Neural cell (in vitro differentiated cells): ENCODE results near the gene SMG1.
"Not testable (repeated sequence)": the region's sequence is repeated elsewhere in the genome, so short reads cannot be mapped to it uniquely, and the experiment has no call there.

Experiments
- EP300 ChIP-seq: fragments of 450-650 bp; conservative IDR thresholded peaks from 2 replicates; pipeline ENCODE4 v1.6.1; 2014; ENCODE audit warnings: antibody characterized with exemption, mild to moderate bottlenecking, moderate library complexity; ENCODE audit not compliant: poor library complexity, severe bottlenecking
- TF ChIP-seq, protein P1 (sequence below): fragments of 450-650 bp; IDR thresholded peaks from 2 replicates; pipeline ENCODE4 v1.5.1; 2014; ENCODE audit warnings: antibody characterized with exemption, mild to moderate bottlenecking, moderate library complexity; ENCODE audit not compliant: poor library complexity, severe bottlenecking
- TF ChIP-seq, protein P2 (sequence below): IDR thresholded peaks from 2 replicates; pipeline ENCODE4 v1.6.1; 2012; ENCODE audit warnings: borderline replicate concordance

DNA sequence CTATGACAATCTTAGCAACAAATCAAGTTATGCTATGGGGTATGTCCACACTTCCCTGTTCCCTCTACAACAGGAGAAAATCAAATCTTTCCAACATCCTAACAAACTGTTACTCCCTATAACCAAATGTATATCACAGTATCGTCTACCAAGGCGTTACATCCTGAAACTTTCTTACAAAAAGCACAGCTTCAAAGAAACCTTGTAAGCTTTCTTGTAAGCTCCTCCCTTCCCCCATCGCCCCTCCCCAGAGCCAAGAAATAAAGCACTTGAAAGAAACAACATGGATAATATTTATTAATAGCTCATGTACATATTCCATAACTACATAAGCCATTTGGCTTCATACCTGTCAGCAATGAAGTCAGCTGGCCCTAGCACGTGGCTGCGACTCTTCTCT, 2.3 kb downstream of the SMG1 start:
- TF ChIP-seq, protein P1, sequence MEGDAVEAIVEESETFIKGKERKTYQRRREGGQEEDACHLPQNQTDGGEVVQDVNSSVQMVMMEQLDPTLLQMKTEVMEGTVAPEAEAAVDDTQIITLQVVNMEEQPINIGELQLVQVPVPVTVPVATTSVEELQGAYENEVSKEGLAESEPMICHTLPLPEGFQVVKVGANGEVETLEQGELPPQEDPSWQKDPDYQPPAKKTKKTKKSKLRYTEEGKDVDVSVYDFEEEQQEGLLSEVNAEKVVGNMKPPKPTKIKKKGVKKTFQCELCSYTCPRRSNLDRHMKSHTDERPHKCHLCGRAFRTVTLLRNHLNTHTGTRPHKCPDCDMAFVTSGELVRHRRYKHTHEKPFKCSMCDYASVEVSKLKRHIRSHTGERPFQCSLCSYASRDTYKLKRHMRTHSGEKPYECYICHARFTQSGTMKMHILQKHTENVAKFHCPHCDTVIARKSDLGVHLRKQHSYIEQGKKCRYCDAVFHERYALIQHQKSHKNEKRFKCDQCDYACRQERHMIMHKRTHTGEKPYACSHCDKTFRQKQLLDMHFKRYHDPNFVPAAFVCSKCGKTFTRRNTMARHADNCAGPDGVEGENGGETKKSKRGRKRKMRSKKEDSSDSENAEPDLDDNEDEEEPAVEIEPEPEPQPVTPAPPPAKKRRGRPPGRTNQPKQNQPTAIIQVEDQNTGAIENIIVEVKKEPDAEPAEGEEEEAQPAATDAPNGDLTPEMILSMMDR = not testable (repeated sequence)
- not testable (repeated sequence) for TF ChIP-seq EP300
- TF ChIP-seq, protein P2, sequence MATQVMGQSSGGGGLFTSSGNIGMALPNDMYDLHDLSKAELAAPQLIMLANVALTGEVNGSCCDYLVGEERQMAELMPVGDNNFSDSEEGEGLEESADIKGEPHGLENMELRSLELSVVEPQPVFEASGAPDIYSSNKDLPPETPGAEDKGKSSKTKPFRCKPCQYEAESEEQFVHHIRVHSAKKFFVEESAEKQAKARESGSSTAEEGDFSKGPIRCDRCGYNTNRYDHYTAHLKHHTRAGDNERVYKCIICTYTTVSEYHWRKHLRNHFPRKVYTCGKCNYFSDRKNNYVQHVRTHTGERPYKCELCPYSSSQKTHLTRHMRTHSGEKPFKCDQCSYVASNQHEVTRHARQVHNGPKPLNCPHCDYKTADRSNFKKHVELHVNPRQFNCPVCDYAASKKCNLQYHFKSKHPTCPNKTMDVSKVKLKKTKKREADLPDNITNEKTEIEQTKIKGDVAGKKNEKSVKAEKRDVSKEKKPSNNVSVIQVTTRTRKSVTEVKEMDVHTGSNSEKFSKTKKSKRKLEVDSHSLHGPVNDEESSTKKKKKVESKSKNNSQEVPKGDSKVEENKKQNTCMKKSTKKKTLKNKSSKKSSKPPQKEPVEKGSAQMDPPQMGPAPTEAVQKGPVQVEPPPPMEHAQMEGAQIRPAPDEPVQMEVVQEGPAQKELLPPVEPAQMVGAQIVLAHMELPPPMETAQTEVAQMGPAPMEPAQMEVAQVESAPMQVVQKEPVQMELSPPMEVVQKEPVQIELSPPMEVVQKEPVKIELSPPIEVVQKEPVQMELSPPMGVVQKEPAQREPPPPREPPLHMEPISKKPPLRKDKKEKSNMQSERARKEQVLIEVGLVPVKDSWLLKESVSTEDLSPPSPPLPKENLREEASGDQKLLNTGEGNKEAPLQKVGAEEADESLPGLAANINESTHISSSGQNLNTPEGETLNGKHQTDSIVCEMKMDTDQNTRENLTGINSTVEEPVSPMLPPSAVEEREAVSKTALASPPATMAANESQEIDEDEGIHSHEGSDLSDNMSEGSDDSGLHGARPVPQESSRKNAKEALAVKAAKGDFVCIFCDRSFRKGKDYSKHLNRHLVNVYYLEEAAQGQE = not testable (repeated sequence)
